ENCODE data around the gene MRPL9. TPM values are rescaled to one million over a fixed set of nuclear protein-coding genes. Genes with fewer than 3 reads are reported as not detected.
A peak's percentile ranks its signal among the peaks of the same experiment; 100 is the strongest.

Gene MRPL9
- total RNA-seq: 10 to 100 TPM; 87.4 to 95.0 TPM

DNA sequence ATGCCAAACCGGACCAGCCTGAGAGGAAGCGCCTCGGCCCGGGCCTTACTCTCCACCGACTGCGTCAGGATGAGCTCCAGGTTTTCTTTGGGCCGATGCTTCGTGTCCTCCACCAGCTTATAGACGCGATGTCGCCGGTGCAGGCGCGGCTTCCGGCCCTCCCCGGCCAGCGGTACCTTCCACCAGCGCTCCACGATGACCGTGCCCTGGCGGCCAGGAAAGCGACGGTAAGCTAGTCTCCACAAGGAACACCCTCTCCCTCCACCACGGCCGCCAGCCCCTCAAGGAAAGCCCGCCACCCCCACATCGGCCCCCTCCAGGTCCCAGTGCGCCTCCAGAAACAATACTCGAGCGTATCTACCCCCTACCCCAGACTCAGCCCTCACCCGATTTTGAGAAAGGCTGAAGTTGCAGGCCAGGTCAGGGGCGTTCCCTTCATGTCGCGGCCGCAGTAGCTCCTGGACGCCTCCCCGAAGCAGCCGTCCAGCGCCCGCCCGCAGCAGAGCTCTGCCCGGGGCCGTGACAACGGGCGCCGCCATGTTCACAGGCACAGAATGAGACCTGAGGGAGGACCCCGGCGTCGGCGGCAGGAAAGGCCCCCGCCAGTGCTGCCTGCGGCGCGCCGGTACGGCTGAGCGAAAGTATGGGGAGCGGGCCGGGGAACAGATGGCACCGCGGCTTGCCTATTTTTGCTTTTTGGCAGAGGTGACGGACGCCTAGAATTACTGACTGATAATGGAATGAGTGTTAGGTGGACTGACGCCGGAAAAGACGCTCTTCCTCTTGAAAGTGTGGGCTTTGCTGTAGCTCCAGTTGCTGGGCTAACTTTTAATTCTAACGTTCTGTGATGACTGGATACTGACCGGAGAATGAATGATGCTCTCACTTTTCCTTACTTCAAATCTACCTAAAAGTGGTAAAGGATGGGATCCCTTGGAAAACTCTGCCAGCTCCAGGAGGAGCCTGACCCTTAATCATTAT is at the start of gene MRPL9:
Gene MRPL9 (minus strand): TSS at position 556 of the 981 bp plus-strand sequence. CDS start 17 bp downstream, at position 539.
- no peaks in the 10 kb centered on the region for H3K9me3 Mint-ChIP-seq
- H3K27me3 Mint-ChIP-seq: no peaks in the 10 kb centered on the region
- POLR2A ChIA-PET: interaction anchor here (0.6 to 2.3 kb wide), 11 partner anchors 9 to 573 kb away, joined by 3 to 17 read pairs (median 3); partner anchors contain the start of genes CGN, TDRKH and VPS72
- H3K4me1 Mint-ChIP-seq: peaks cover 15% of the 10 kb centered on the region
- ATAC-seq (ENCODE audit: low read depth) (peak; percentile 99), DNase-seq (peak; percentile 88)
- H3K27ac Mint-ChIP-seq: peak within 1 kb of the TSS; percentile 95
- H3K36me3 Mint-ChIP-seq: peaks cover 11% of the 10 kb centered on the region
- peak within 1 kb of the TSS; percentile 86 for H3K4me3 Mint-ChIP-seq

DNA sequence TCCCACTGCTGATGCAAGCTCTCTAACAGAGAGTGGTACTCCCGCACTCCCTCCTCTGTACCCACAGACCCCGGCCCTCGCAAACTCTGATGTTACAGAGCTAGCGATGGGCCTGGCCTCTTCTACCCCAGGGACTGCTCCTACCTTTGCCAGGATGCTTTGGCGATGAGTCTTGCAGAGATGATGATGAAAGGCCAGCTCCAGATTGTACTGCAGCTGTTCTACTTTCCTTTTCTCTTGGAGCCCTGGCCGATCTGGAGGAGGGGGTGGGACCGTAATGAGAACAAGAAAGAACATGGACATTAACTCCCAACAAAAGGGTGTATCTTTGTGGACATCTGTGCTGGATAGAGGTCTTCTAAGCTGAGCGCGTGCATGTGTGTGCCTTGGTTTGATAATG is 47.9 kb upstream of the MRPL9 start:
- H3K36me3 Mint-ChIP-seq: no peaks in the 10 kb centered on the region
- ATAC-seq (ENCODE audit: low read depth) (no peak), DNase-seq (no peak)
- no peaks in the 10 kb centered on the region for H3K9me3 Mint-ChIP-seq
- H3K4me3 Mint-ChIP-seq: no peak overlapping the region
- H3K27me3 Mint-ChIP-seq: peaks cover 18% of the 10 kb centered on the region
- peaks cover 16% of the 10 kb centered on the region for H3K4me1 Mint-ChIP-seq
- POLR2A ChIA-PET: no interaction called here
- no peak overlapping the region for H3K27ac Mint-ChIP-seq

DNA sequence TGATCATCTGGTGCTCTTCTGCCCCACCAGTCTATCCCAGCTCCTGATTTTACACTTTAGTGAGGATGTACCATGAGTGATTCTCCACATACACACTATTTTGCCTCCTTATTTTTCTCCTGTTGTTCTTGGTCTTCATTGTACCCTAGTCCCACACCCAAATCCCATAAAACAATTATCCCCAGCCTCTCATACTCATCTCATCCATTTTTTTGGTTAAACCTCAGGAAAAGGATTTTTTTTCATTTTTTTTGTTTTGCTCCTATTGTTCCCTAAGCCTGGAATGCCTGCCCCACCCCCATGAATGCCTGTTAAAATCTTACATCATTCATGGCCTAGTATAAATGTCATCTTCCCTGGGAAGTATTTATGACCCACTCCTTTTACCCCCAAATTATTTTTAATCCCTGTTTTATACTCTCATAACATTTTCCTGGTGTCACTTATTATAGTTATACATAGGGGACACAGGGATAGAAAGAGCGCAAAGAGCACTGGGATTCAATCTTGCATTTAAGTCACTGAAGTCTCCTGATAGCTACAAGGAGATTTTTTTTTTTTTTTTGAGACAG is 46.8 kb upstream of the MRPL9 start:
- no peak overlapping the region for H3K27ac Mint-ChIP-seq

DNA sequence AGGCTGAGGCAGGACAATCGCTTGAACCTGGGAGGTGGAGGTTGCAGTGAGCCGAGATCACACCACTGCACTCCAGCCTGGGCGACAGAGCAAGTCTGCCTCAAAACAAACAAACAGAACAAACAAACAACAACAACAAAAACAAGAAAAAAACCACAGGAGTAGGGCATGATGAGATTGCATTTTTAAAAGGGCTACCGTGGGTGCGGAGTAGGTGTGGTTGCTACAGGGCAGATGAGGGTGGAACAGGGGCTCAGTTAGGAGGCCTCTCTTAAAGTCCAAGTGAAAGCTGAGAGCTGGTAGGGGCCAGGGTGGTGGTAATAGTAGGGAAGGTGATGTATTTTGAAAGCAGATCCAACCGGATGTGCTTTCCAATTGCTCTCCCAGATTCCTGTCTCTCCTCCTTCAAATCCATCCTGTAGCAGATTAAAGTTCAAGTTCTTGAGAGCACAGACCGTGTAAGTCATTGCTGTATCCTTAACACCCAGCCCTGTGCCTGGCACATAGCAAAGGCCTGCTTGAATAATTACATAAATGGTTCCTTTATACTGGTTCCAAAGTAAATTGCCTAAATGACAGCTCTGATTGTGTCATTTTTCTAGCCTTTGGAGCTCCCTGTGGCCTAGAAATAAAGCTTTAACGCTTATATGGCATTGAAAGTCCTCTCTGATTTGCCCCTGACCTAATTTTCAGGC is 46.1 kb upstream of the MRPL9 start:
- no peaks in the 10 kb centered on the region for H3K36me3 Mint-ChIP-seq
- no peak for DNase-seq
- H3K4me1 Mint-ChIP-seq: peaks cover 6% of the 10 kb centered on the region
- H3K4me3 Mint-ChIP-seq: no peak overlapping the region
- ATAC-seq (ENCODE audit: low read depth): no peak
- H3K9me3 Mint-ChIP-seq: no peaks in the 10 kb centered on the region
- no peak overlapping the region for H3K27ac Mint-ChIP-seq
- H3K27me3 Mint-ChIP-seq: peaks cover 18% of the 10 kb centered on the region
- POLR2A ChIA-PET: no interaction called here

More for the DNA sequence above, 46.8 kb upstream of the MRPL9 start:
- no peak for ATAC-seq (ENCODE audit: low read depth)
- peaks cover 6% of the 10 kb centered on the region for H3K4me1 Mint-ChIP-seq
- H3K4me3 Mint-ChIP-seq: no peak overlapping the region
- no peaks in the 10 kb centered on the region for H3K9me3 Mint-ChIP-seq
- POLR2A ChIA-PET: no interaction called here
- no peaks in the 10 kb centered on the region for H3K36me3 Mint-ChIP-seq
- DNase-seq: no peak
- H3K27me3 Mint-ChIP-seq: peaks cover 17% of the 10 kb centered on the region

DNA sequence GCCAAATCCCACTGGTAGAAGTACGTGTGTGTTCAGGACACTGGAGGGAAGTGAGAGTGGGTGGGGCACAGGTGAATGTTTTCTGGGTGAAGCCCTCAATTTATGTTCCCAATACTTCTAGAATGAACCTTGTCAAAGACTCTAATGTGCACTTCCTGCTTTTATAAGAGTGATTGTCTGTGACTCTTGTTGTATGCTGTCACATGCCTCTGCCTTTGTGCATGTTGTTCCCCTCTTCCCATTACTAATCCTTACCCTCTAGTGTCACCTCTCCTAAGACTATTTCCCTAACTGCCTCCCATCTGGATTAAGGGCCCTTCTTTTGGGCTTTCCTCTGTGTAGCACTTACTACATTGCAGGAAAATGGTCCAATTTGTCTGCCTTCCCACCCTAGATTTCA is 44.5 kb upstream of the MRPL9 start:
- no peak for DNase-seq
- no peak overlapping the region for H3K27ac Mint-ChIP-seq
- POLR2A ChIA-PET: no interaction called here
- H3K4me3 Mint-ChIP-seq: no peak overlapping the region
- no peak for ATAC-seq (ENCODE audit: low read depth)
- H3K27me3 Mint-ChIP-seq: peaks cover 18% of the 10 kb centered on the region
- peaks cover 4% of the 10 kb centered on the region for H3K4me1 Mint-ChIP-seq
- H3K9me3 Mint-ChIP-seq: no peaks in the 10 kb centered on the region
- no peaks in the 10 kb centered on the region for H3K36me3 Mint-ChIP-seq

- no peak overlapping the region for H3K27ac Mint-ChIP-seq
- H3K4me1 Mint-ChIP-seq: peaks cover 2% of the 10 kb centered on the region
- no peak for ATAC-seq (ENCODE audit: low read depth)
- peaks cover 18% of the 10 kb centered on the region for H3K27me3 Mint-ChIP-seq
- POLR2A ChIA-PET: interaction anchor here (1.1 kb wide), 1 partner anchor 8 kb away, joined by 3 read pairs; no protein-coding TSS in a partner anchor
- H3K4me3 Mint-ChIP-seq: no peak overlapping the region
- DNase-seq: no peak
- no peaks in the 10 kb centered on the region for H3K9me3 Mint-ChIP-seq
- H3K36me3 Mint-ChIP-seq: no peaks in the 10 kb centered on the region
Measured at GRCh38 chr1:151807131-151807530, 43.8 kb upstream of the MRPL9 start.

DNA sequence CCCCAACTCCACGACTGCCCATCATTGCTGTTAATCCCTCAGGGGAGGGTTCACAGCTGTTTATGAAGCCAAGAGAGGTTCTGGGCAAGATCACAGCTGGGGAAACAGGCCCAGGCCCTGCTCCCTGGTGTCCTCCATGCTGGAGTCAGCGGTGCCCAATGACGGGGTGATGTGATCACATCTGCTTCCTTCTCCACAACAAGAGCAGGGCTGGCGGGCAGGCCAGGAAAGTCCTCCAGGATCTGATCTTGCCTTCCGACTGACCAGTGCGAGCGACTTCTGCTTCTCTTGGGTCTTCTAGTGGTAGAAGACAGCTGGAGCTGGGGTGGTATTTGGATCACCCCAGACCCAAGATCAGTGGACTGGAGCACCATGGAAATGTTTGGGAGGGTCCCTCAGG is 42.9 kb upstream of the MRPL9 start:
- POLR2A ChIA-PET: interaction anchor here (1.1 kb wide), 1 partner anchor 9 kb away, joined by 3 read pairs; no protein-coding TSS in a partner anchor
- ATAC-seq (ENCODE audit: low read depth) (no peak), DNase-seq (no peak)
- peaks cover 2% of the 10 kb centered on the region for H3K4me1 Mint-ChIP-seq
- H3K9me3 Mint-ChIP-seq: no peaks in the 10 kb centered on the region
- no peak overlapping the region for H3K4me3 Mint-ChIP-seq
- peaks cover 18% of the 10 kb centered on the region for H3K27me3 Mint-ChIP-seq
- no peak overlapping the region for H3K27ac Mint-ChIP-seq
- H3K36me3 Mint-ChIP-seq: no peaks in the 10 kb centered on the region

DNA sequence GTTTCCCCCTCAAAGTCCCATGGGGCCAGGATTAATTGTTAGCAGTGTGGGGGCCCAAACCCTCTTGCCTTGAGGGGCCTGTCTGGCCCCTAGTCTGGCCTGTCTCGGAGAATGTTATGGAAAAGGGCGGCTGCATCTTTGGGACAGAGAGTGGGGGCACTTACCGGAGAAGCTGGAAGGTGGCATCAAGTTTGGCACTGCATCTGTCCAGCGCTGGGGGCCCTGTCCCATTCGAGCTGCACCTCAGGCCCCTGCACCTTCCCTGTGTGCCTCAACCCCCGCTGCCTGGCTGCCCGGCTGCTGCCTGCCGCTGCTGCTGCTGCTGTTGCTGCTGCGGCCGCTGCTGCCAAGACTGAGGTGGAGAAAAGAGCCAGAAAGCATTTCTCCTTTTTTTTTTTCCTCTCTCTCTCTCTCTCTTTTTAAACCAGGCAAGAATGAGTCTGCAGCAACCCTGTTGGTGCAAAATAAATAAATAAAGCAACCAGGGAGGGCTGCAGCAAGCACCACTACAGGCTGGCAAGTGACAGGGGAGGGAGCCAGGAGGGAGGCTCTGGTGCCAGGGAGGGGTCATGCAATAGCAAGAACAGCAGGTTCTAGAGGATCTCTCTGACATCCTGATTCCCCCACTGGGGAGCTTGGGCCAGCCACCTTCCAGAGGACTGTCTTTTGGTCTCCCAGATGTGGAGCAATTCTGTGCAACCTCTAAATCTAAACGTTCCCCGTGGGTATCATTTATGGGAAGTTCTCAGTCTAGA is 41.9 kb upstream of the MRPL9 start, which contains the start of gene LINGO4:
Gene LINGO4 (minus strand): TSS at position 354 of the 755 bp plus-strand sequence. CDS start 2,715 bp downstream, outside the sequence.
- DNase-seq (no peak), ATAC-seq (ENCODE audit: low read depth) (no peak)
- no peak within 1 kb of the TSS for H3K27ac Mint-ChIP-seq
- H3K36me3 Mint-ChIP-seq: no peaks in the 10 kb centered on the region
- H3K4me1 Mint-ChIP-seq: peaks cover 5% of the 10 kb centered on the region
- POLR2A ChIA-PET: no interaction called here
- no peak within 1 kb of the TSS for H3K4me3 Mint-ChIP-seq
- H3K9me3 Mint-ChIP-seq: no peaks in the 10 kb centered on the region
- peaks cover 18% of the 10 kb centered on the region for H3K27me3 Mint-ChIP-seq

- H3K9me3 Mint-ChIP-seq: no peaks in the 10 kb centered on the region
- POLR2A ChIA-PET: interaction anchor here (1.2 kb wide), 1 partner anchor 14 kb away, joined by 3 read pairs; no protein-coding TSS in a partner anchor
- peaks cover 5% of the 10 kb centered on the region for H3K4me1 Mint-ChIP-seq
- H3K27ac Mint-ChIP-seq: no peak overlapping the region
- H3K27me3 Mint-ChIP-seq: peaks cover 20% of the 10 kb centered on the region
- no peak overlapping the region for H3K4me3 Mint-ChIP-seq
- H3K36me3 Mint-ChIP-seq: no peaks in the 10 kb centered on the region
- DNase-seq (no peak), ATAC-seq (ENCODE audit: low read depth) (no peak)
Measured at GRCh38 chr1:151803915-151804314, 40.6 kb upstream of the MRPL9 start.

- DNase-seq (no peak), ATAC-seq (ENCODE audit: low read depth) (no peak)
- POLR2A ChIA-PET: interaction anchor here (0.7 kb wide), 1 partner anchor 418 kb away, joined by 3 read pairs; no protein-coding TSS in a partner anchor
- H3K36me3 Mint-ChIP-seq: no peaks in the 10 kb centered on the region
- no peaks in the 10 kb centered on the region for H3K9me3 Mint-ChIP-seq
- peaks cover 5% of the 10 kb centered on the region for H3K4me1 Mint-ChIP-seq
- H3K27me3 Mint-ChIP-seq: peaks cover 18% of the 10 kb centered on the region
- no peak overlapping the region for H3K4me3 Mint-ChIP-seq
- H3K27ac Mint-ChIP-seq: no peak overlapping the region
Measured at GRCh38 chr1:151803164-151803563, 39.9 kb upstream of the MRPL9 start.

- DNase-seq: no peak
- Mint-ChIP-seq H3K4me1 (peaks cover 3% of the 10 kb centered on the region), H3K36me3 (no peaks in the 10 kb centered on the region), H3K27ac (no peak overlapping the region), H3K9me3 (no peaks in the 10 kb centered on the region), H3K27me3 (peaks cover 14% of the 10 kb centered on the region), H3K4me3 (no peak overlapping the region)
- POLR2A ChIA-PET: interaction anchor here (0.7 kb wide), 1 partner anchor 418 kb away, joined by 3 read pairs; no protein-coding TSS in a partner anchor
- no peak for ATAC-seq (ENCODE audit: low read depth)
Measured at GRCh38 chr1:151802372-151802771, 39.1 kb upstream of the MRPL9 start.

DNA sequence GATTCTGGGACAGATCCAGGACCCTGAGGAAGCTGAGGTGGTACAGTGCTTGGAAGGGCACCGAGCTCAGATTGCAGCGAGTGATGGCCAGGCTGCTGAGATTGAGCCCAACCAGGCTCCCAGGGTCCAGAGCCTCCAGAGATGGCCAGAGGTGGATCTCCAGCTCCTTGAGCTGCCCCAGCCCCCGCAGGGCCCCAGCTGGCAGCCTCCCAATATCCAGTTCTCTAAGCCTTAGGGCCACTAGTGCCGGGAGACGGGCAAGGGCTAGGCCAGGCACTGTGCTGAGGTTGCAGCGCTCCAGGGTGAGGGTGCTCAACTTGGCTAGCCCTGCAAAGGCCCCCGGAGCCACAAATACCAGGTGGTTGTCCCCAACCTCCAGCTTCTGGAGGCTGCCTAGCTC is 38.5 kb upstream of the MRPL9 start:
- Mint-ChIP-seq H3K9me3 (no peaks in the 10 kb centered on the region), H3K36me3 (no peaks in the 10 kb centered on the region), H3K27me3 (peaks cover 14% of the 10 kb centered on the region), H3K4me1 (peaks cover 3% of the 10 kb centered on the region), H3K27ac (no peak overlapping the region), H3K4me3 (no peak overlapping the region)
- ATAC-seq (ENCODE audit: low read depth) (no peak), DNase-seq (no peak)
- POLR2A ChIA-PET: no interaction called here

Data from activated naive CD8-positive, alpha-beta T cell treated with anti-CD3 and anti-CD28 coated beads, Interleukin-2, amount 10 ng/mL, durations not matched to agents 7 days and 5 days (primary cell).